ENCODE data around the gene PTH1R. TPM values are rescaled to one million over a fixed set of nuclear protein-coding genes. Genes with fewer than 3 reads are reported as not detected.

The PTH1R gene
- polyA plus RNA-seq, 1 of the 3 experiments (the other 2 are of a cell fraction), result 0.07 TPM

DNA sequence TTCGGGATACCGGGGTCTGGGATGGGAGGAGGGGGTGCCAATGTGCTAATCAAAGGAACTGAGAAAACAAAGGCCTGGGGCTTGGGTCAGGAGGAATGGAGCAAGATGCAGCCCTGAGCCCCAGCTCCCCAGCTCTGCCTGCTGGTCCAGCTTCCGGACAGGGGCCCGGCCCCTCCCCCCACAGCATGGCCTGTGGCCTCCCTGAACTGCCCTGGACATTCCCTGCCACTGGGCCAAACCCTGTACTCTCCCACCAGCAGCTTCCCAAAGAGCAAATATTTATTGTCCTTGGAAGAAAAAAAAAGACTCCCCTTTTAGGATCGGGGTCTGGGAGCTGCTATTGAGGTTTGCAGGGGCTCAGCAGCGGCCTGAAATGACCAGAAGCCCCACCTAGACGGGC lies 8.6 kb upstream of the PTH1R start:
- Histone ChIP-seq H3F3A (replicated peaks; ENCODE audit: insufficient read depth) (no peaks in the 10 kb centered on the region), H3K9me2 (no peaks in the 10 kb centered on the region), H3K27me3 (ENCODE audit: insufficient read depth) (no peaks in the 10 kb centered on the region), H3K4me3 (ENCODE audit: low read depth in 2 of 2, low read length in 1 of 2) (no peak overlapping the region), H3K4me1 (ENCODE audit: control insufficient read depth in 1 of 2, insufficient read depth in 2 of 2, low read depth in 1 of 2, low read length in 1 of 2) (peaks cover 0 to 38% of the 10 kb centered on the region in 2 experiments; a peak in 1 of 4 replicates), H3K79me2 (ENCODE audit: insufficient read depth) (no peaks in the 10 kb centered on the region), H2AFZ (ENCODE audit: low read depth) (no peak overlapping the region), H3K27ac (ENCODE audit: low read depth in 2 of 2, low read length in 1 of 2) (no peak overlapping the region), H3K9me3 (no peaks in the 10 kb centered on the region), H3K4me2 (no peak overlapping the region), H3K36me3 (replicated peaks in 1 of 2; ENCODE audit: control insufficient read depth in 1 of 2, insufficient read depth in 2 of 2, low read length in 1 of 2) (no peaks in the 10 kb centered on the region), H4K20me1 (ENCODE audit: insufficient read depth) (no peaks in the 10 kb centered on the region), H3K9ac (no peak overlapping the region)
- TF ChIP-seq TEAD4 (IDR thresholded peaks at IDR 0.05; ENCODE audit: borderline replicate concordance, insufficient read depth), result no peak
- TF ChIP-seq GABPA (IDR thresholded peaks at IDR 0.05; ENCODE audit: low read depth), result no peak
- TF ChIP-seq MEF2A (IDR thresholded peaks at IDR 0.05; ENCODE audit: borderline replicate concordance, low read depth), result no peak
- no peak for TF ChIP-seq RXRA (IDR thresholded peaks at IDR 0.05; ENCODE audit: borderline replicate concordance, low read depth)
- TF ChIP-seq, protein P1, sequence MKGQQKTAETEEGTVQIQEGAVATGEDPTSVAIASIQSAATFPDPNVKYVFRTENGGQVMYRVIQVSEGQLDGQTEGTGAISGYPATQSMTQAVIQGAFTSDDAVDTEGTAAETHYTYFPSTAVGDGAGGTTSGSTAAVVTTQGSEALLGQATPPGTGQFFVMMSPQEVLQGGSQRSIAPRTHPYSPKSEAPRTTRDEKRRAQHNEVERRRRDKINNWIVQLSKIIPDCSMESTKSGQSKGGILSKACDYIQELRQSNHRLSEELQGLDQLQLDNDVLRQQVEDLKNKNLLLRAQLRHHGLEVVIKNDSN (IDR thresholded peaks at IDR 0.05; ENCODE audit: borderline replicate concordance, low read depth), result no peak
- TF ChIP-seq, protein P2, sequence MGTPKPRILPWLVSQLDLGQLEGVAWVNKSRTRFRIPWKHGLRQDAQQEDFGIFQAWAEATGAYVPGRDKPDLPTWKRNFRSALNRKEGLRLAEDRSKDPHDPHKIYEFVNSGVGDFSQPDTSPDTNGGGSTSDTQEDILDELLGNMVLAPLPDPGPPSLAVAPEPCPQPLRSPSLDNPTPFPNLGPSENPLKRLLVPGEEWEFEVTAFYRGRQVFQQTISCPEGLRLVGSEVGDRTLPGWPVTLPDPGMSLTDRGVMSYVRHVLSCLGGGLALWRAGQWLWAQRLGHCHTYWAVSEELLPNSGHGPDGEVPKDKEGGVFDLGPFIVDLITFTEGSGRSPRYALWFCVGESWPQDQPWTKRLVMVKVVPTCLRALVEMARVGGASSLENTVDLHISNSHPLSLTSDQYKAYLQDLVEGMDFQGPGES (IDR thresholded peaks at IDR 0.05; ENCODE audit: low read depth, low read length), result no peak
- no peak for TF ChIP-seq ELF1 (IDR thresholded peaks at IDR 0.05)
- TF ChIP-seq FOSL2 (IDR thresholded peaks at IDR 0.05; ENCODE audit: borderline replicate concordance, low read depth), result no peak
- ChIA-PET CTCF (interaction anchor here (1.0 to 16.8 kb wide), 4 partner anchors 21 to 63 kb away, joined by 3 to 480 read pairs (median 64); partner anchors contain the start of gene PTH1R), POLR2A (interaction anchor here (1.3 kb wide), 1 partner anchor 23 kb away, joined by 3 read pairs; no protein-coding TSS in a partner anchor)
- no peak for DNase-seq
- WGBS (ENCODE audit: low lambda C conversion rate), result 53% methylated on average over 7 of the region's 7 CpGs

DNA sequence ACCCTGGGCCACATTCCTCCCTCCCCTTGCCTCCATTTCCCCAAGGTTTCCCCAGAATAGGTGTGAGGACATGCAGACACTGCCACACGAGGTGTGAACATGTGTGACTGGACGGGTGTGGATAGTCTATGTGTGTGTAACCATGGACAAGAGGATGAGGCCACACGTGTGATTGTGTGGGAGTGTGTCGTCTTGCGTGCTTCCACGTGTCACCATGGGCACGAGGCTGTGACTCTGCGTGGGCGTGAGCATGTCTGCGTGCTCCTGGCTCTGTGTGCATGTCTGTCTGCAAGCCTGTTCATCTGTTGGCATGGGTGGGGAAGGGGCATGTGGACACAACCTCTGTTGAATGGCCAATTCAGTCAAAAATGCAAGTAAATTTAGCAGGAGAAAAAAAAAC lies 8.1 kb upstream of the PTH1R start:
- Histone ChIP-seq H3K27ac (ENCODE audit: low read depth in 2 of 2, low read length in 1 of 2) (no peak overlapping the region), H3K4me1 (ENCODE audit: control insufficient read depth in 1 of 2, insufficient read depth in 2 of 2, low read depth in 1 of 2, low read length in 1 of 2) (peaks cover 0 to 33% of the 10 kb centered on the region in 2 experiments; a peak in 1 of 4 replicates), H3K9ac (no peak overlapping the region), H2AFZ (ENCODE audit: low read depth) (no peak overlapping the region), H3K36me3 (replicated peaks in 1 of 2; ENCODE audit: control insufficient read depth in 1 of 2, insufficient read depth in 2 of 2, low read length in 1 of 2) (no peaks in the 10 kb centered on the region), H3K9me3 (no peaks in the 10 kb centered on the region), H3K9me2 (no peaks in the 10 kb centered on the region), H3K4me2 (no peak overlapping the region), H3K4me3 (ENCODE audit: low read depth in 2 of 2, low read length in 1 of 2) (no peak overlapping the region), H3K27me3 (ENCODE audit: insufficient read depth) (no peaks in the 10 kb centered on the region), H3F3A (replicated peaks; ENCODE audit: insufficient read depth) (no peaks in the 10 kb centered on the region), H3K79me2 (ENCODE audit: insufficient read depth) (no peaks in the 10 kb centered on the region), H4K20me1 (ENCODE audit: insufficient read depth) (no peaks in the 10 kb centered on the region)
- ChIA-PET POLR2A (no interaction called here), CTCF (interaction anchor here (2.5 to 16.8 kb wide), 3 partner anchors 22 to 40 kb away, joined by 16 to 480 read pairs (median 60); partner anchors contain the start of gene PTH1R)
- 75% methylated on average over 10 of the region's 10 CpGs for WGBS (ENCODE audit: low lambda C conversion rate)
- DNase-seq, result no peak
- TF ChIP-seq GATA2 (CRISPR knock-in tag; IDR thresholded peaks at IDR 0.05) (no peak), SIN3A (IDR thresholded peaks at IDR 0.05; ENCODE audit: borderline replicate concordance, low read depth, low read length) (no peak), REST (IDR thresholded peaks at IDR 0.05; ENCODE audit: low read depth, low read length) (no peak), MAX (IDR thresholded peaks at IDR 0.05; ENCODE audit: low read depth) (no peak), NFIC (IDR thresholded peaks at IDR 0.05; ENCODE audit: borderline replicate concordance) (no peak), RCOR1 (IDR thresholded peaks at IDR 0.05; ENCODE audit: low read length) (no peak), ZBTB33 (IDR thresholded peaks at IDR 0.05; ENCODE audit: borderline replicate concordance, low read depth) (no peak), NRF1 (IDR thresholded peaks at IDR 0.05; ENCODE audit: low read depth, low read length) (no peak), CTCF (IDR thresholded peaks at IDR 0.05) (no peak), ELF1 (IDR thresholded peaks at IDR 0.05) (no peak), TAF1 (IDR thresholded peaks at IDR 0.05; ENCODE audit: borderline replicate concordance, low read depth, low read length) (no peak)

All from SK-N-SH (cell line).